Measurements from ENCODE around the gene CFAP57. TPM values are rescaled to one million over a fixed set of nuclear protein-coding genes. Genes with fewer than 3 reads are reported as not detected.

The CFAP57 gene
- polyA plus RNA-seq, 3 donors = 2.6 to 5.9 (median 4.7) TPM

- no peak for DNase-seq
Measured at GRCh38 chr1:43222879-43223278, 50.7 kb downstream of the CFAP57 start.

GRCh38 chr1:43225168-43225567 lies 53.0 kb downstream of the CFAP57 start:
- no peak for DNase-seq

GRCh38 chr1:43227143-43227764 lies 55.1 kb downstream of the CFAP57 start:
- DNase-seq = peak; percentile 79

GRCh38 chr1:43229826-43230780 lies 58.0 kb downstream of the CFAP57 start:
- DNase-seq = no peak

GRCh38 chr1:43232074-43232473 lies 59.9 kb downstream of the CFAP57 start:
- no peak for DNase-seq

GRCh38 chr1:43232482-43232881 lies 60.4 kb downstream of the CFAP57 start:
- no peak for DNase-seq

- DNase-seq = no peak
Measured at GRCh38 chr1:43233631-43234030, 61.5 kb downstream of the CFAP57 start.

- DNase-seq = no peak
Measured at GRCh38 chr1:43234267-43234666, 62.1 kb downstream of the CFAP57 start.

- no peak for DNase-seq
Measured at GRCh38 chr1:43235040-43235439, 62.9 kb downstream of the CFAP57 start.

GRCh38 chr1:43235451-43236121 lies 63.5 kb downstream of the CFAP57 start:
- no peak for DNase-seq

- no peak for DNase-seq
Measured at GRCh38 chr1:43237121-43237520, 65.0 kb downstream of the CFAP57 start.

- DNase-seq = peak; percentile 57
Measured at GRCh38 chr1:43238085-43238484, 66.0 kb downstream of the CFAP57 start.

- DNase-seq = no peak
Measured at GRCh38 chr1:43238991-43239469, 66.9 kb downstream of the CFAP57 start.

- DNase-seq = no peak
Measured at GRCh38 chr1:43239484-43239883, 67.4 kb downstream of the CFAP57 start.

GRCh38 chr1:43241413-43241836 lies 69.3 kb downstream of the CFAP57 start:
- no peak for DNase-seq

GRCh38 chr1:43243299-43243698 lies 71.2 kb downstream of the CFAP57 start:
- no peak for DNase-seq

GRCh38 chr1:43246466-43247213 lies 74.5 kb downstream of the CFAP57 start:
- no peak for DNase-seq

- no peak for DNase-seq
Measured at GRCh38 chr1:43247256-43247921, 75.3 kb downstream of the CFAP57 start.

- DNase-seq = no peak
Measured at GRCh38 chr1:43250351-43250761, 78.2 kb downstream of the CFAP57 start.

GRCh38 chr1:43251024-43251423 lies 78.9 kb downstream of the CFAP57 start:
- DNase-seq = no peak

- no peak for DNase-seq
Measured at GRCh38 chr1:43252225-43252624, 80.1 kb downstream of the CFAP57 start.

Measured in renal pelvis (tissue), 4 donors.